ENCODE data around the gene GNRHR.
A peak's percentile ranks its signal among the peaks of the same experiment; 100 is the strongest.
"Not testable (repeated sequence)": the region's sequence is repeated elsewhere in the genome, so short reads cannot be mapped to it uniquely, and the experiment has no call there.

The GNRHR gene

GRCh38 chr4:67727124-67727850, 26.9 kb downstream of the GNRHR start:
- DNase-seq: peak; percentile 35

GRCh38 chr4:67725981-67726380, 28.2 kb downstream of the GNRHR start:
- no peak for DNase-seq

- DNase-seq: no peak
Measured at GRCh38 chr4:67725132-67725531, 29.1 kb downstream of the GNRHR start.

DNA sequence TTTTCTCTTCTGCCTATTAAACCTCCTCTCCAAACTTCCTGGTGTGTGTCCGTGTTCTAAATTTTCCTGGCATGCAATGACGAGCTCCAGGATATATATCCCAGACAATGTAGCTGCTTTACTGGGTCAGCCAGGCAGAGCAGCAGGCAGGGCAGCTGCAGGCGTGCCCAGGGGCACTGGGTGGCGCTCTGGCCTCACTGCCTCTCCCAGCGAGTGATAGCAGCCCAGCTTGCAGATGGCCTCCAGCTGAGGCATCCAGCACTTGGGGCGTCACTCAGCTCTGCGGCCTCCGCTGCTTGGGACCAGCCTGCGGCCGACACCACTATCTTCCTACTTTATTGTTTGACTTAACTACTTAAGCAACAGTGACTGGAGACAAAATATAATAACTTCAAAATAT, 30.2 kb downstream of the GNRHR start:
- peak; percentile 12 for DNase-seq

GRCh38 chr4:67723341-67723740, 30.8 kb downstream of the GNRHR start:
- DNase-seq: no peak

DNA sequence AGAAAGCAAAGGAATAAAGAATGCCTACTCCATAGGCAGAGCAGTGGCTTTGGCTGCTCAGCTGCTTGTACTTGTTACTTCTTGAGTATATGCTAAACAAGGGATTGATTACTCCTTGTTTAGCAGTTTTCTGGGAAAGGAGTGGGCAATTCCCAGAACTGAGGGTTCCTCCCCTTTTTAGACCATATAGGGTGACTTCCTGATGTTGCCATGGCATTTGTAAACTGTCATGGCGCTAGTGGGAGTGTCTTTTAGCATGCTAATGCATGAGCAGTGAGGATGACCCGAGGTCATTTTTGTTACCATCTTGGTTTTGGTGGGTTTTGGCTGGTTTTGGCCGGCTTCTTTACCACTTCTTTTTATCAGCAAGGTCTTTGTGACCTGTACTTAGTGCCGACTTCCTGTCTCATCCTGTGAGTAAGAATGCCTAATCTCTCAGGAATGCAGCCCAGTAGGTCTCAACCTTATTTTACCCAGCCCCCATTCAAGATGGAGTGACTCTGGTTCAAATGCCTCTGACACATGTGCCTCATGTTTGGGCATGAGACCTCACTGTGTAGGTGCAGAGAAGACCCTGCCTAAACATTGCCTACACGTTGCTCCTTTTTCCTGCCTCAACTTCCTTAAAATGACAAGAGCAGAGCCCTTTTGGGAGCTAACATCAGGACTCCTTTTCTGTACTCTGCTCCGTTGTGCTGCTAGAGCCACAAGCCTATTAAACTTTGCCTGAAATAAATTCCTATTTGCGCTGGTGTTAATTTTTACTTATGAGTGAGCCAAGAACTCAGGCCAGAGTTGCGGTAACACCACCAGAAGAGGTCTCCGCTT, 32.2 kb downstream of the GNRHR start:
- DNase-seq: peak; percentile 97

DNA sequence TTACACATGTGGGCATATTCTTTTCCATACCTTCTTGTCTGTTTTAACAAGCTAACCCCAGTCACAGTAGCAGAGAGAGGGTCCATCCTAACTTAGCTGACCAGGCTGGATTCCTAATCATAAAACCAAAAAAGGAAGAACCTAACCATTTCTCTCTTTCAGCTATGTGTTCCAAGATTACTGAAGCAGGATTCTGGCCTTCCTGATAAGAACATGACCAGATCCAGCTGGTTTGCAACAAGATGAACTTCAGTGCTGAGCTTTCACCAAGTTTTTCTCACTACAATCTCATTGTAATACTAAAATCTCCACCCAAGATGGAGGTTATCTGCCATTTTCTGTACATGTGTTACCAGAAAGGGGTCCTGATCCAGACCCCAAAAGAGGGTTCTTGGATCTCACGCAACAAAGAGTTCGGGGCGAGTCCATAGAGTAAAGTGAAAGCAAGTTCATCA, 32.8 kb downstream of the GNRHR start:
- DNase-seq: peak; percentile 95

GRCh38 chr4:67719953-67720617, 34.1 kb downstream of the GNRHR start:
- DNase-seq: peak; percentile 53

DNA sequence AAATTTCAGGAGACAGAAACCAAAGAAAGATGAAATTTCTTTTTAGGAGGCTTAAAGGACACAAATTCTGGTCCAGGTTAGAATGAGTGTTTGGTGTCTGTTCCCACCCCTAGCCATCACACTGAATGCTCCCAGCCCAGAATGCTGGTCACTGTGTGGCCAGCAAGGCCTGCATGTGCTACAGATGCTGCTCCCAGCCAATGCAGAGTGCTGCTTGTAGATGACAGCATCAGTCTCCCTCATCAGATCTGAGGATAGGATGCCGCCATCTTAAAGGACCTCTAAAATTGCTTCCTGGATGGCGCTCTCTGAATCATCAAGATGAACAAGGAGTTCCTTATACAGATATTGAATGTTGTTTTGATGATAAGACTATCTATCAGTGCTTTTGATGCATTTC, 35.3 kb downstream of the GNRHR start:
- peak; percentile 27 for DNase-seq

- DNase-seq: no peak
Measured at GRCh38 chr4:67717586-67717985, 36.6 kb downstream of the GNRHR start.

DNA sequence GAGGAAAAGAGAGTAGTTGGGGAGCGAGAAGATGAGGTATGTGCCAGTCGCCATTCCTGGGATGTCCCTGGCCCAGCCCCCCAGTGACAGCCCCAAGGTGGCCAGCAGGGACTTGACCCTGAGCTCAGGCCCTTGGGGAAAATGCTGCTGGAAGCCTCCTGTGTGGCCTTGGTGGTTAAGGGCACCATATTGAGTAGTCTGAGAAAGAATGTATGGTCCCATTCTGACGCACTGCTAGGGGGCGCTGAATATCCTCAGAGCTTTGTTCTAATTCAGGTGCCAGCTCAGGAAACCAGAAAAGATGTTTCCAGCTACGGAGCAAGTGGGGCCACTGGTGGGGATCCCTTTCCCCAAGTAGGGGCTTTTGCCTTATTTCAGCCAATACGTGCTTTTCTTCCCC, 39.2 kb downstream of the GNRHR start:
- DNase-seq: no peak

DNA sequence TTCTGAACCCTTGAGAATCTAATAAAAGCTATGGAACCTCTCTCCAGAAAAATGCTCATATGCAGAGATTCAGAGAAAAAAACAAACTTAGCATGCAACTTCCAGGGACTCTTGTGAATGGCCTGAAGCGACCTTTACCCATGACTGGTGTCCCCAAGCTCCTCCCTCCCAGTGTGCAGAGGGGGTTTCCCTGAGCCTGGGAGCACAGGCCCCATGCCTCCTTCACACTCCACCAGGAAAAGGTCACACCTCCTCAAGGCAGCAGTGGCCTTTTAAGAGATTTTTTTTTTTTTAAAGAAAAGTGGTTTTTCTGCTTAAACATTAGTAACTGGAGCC, 40.0 kb downstream of the GNRHR start:
- DNase-seq: peak; percentile 73

- peak; percentile 80 for DNase-seq
Measured at GRCh38 chr4:67713529-67714247, 40.5 kb downstream of the GNRHR start.

DNA sequence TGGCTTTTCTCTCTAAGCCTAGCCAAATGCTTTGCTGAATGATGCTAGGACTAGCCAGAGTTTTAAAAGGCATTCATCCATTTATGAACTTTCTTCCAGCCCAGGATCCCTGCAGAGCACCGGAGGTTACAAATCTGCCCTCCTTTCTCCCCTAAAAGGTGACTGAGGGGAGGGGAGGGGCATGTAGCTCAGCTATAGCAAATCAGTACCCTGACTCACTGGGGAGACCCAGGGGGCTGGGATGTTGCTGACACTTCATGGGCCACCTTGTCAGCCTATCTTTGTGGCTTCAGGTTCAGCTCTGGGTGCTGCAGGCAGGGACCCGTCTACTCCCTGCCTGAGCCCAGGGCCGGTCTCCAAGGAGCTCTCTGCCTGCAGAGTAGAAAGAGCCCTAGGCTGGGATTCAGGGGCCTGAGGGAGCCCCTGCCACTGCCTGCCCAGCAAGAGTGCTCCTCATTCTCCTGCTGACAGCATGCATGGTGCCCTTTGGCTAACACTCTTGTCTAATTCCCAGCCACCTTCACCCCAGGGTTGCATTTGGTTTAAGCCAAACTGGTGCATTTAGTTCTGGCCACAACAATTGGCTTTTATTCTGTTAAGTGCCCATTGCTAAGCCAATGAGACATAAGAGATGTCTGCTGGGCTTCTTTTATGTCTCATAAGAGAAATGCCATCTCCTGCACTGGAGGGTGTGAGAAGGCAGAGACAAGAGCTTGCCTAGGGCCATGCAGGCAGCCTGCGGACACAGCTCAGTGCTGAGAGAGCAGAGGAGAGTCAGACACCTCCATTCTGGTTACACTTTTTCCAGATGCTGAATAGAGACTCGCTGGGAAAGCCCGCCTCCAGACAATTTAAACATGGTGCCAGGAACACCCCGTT, 41.3 kb downstream of the GNRHR start:
- no peak for DNase-seq

DNA sequence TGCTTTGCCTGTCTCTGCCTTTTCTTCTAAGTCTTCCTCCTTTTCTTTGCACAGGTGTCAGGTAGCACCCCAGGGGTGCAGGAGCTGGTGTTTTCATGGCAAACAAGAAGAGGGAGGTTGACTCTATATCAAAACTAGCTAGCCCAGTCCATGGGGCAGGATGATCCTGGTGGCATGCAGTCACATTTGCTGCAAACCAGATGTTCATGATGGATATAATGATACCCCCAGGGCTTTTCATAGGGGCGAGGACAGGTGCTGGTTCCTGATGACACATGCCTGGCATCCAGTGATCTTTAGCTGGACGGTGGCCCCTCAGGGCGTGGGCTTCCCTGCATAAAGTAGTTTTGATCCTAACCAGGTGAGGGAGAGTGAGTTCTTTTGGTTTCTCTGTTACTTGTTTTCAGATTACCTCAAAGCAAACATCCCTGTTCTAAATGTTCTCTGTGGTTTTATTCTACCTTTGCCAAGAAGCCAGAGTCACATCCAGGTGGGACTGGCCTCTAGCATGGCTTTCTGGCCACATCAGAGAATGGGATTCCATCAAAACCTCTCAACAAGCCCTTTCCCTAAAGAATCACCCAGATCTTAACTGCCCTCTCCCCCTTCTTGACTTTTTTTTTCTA, 42.1 kb downstream of the GNRHR start:
- DNase-seq: no peak

DNA sequence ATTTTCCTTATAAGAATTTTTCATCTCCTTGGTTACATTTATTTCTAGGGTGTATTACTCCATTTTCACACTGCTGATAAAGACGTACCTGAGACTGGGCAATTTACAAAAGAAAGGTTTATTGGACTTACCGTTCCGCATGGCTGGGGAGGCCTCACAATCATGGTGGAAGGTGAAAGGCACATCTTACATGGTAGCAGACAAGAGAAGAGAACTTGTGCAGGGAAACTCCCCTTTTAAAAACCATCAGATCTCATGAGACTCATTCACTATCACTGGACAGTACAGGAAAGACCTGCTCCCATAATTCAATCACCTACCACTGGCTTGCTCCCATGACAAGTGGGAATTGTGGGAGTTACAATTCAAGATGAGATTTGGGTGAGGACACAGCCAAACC, 47.5 kb downstream of the GNRHR start:
- not testable (repeated sequence) for DNase-seq

DNA sequence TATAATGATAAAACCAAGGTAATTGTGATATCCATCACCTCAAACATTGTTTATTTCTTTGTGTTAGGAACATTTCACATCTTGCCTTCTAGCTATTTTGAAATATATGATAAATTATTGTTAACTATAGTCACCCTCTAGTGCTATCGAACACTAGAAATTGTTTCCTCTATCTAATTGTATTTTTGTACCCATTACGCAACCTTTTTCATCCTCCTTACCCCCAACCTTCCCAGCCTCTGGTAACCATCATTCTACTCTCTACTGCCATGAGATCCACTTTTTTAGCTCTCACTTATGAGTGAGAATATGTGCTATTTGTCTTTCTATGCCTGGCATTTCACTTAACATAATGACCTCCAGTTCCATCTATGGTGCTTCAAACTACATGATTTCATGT, 49.3 kb downstream of the GNRHR start:
- no peak for DNase-seq

DNA sequence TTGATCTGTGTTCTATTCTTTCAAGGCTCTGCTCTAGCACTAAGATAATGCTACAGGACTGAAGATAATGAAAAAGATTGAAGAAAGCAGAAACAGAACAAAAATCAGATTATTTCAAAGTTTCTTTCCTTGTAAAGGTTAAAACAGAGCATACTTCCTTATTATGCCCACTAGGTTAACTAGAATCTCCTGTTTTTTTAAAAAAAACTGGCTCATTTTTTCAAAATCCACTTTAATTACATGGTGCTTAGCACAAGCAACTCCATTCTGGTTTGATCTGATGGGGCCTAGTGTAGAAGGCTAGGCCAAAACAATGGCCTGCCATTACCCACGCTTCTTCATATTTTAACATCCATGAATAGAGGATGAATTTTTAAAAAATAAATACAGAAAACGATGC, 52.0 kb downstream of the GNRHR start:
- DNase-seq: no peak

- peak; percentile 85 for DNase-seq
Measured at GRCh38 chr4:67701517-67701850, 52.7 kb downstream of the GNRHR start.

GRCh38 chr4:67700738-67701516, 53.3 kb downstream of the GNRHR start, which contains the start of gene UBA6:
UBA6 (minus strand) TSS chr4:67701155; CDS start chr4:67701119, 36 bp downstream.
- DNase-seq: peak; percentile 98

Measured in OCI-M1 (cell line).